GM20431 (cell line): ENCODE data around the gene PLEKHA8.

ENCODE experiments used
- in situ Hi-C: fragments of 300-500 bp; cut with MseI, MboI; formaldehyde crosslinking; loops from one replicate; pipeline ENCODE4 v1.15.0; 2020; ENCODE audit warnings: low sequenced_read_pairs; ENCODE audit not compliant: unreplicated experiment

Gene PLEKHA8

GRCh38 chr7:30139836-30140384 lies 111.7 kb downstream of the PLEKHA8 start:
- in situ Hi-C loops = no loop called here

GRCh38 chr7:30140456-30140855 lies 112.2 kb downstream of the PLEKHA8 start:
- in situ Hi-C loops = no loop called here

- in situ Hi-C loops = no loop called here
Measured at GRCh38 chr7:30142710-30143109, 114.5 kb downstream of the PLEKHA8 start.

- in situ Hi-C loops = no loop called here
Measured at GRCh38 chr7:30143748-30144251, 115.6 kb downstream of the PLEKHA8 start.

- in situ Hi-C loops = no loop called here
Measured at GRCh38 chr7:30144657-30145306, 116.6 kb downstream of the PLEKHA8 start.

GRCh38 chr7:30145426-30145970 lies 117.3 kb downstream of the PLEKHA8 start:
- in situ Hi-C loops = no loop called here

- in situ Hi-C loops = no loop called here
Measured at GRCh38 chr7:30146127-30146612, 118.0 kb downstream of the PLEKHA8 start.

GRCh38 chr7:30147223-30147622 lies 119.0 kb downstream of the PLEKHA8 start:
- in situ Hi-C loops = no loop called here

GRCh38 chr7:30147785-30148184 lies 119.6 kb downstream of the PLEKHA8 start:
- in situ Hi-C loops = no loop called here

- in situ Hi-C loops = no loop called here
Measured at GRCh38 chr7:30148426-30148825, 120.2 kb downstream of the PLEKHA8 start.

- in situ Hi-C loops = no loop called here
Measured at GRCh38 chr7:30148951-30149459, 120.8 kb downstream of the PLEKHA8 start.

- in situ Hi-C loops = loop anchor here (25.0 kb wide), 1 partner anchor 288 kb away; no protein-coding TSS in a partner anchor
Measured at GRCh38 chr7:30149640-30150272, 121.5 kb downstream of the PLEKHA8 start.

- in situ Hi-C loops = loop anchor here (25.0 kb wide), 1 partner anchor 287 kb away; no protein-coding TSS in a partner anchor
Measured at GRCh38 chr7:30150711-30151110, 122.5 kb downstream of the PLEKHA8 start.

GRCh38 chr7:30154111-30154587 lies 125.9 kb downstream of the PLEKHA8 start:
- in situ Hi-C loops = loop anchor here (25.0 kb wide), 1 partner anchor 283 kb away; no protein-coding TSS in a partner anchor

- in situ Hi-C loops = loop anchor here (25.0 kb wide), 1 partner anchor 282 kb away; no protein-coding TSS in a partner anchor
Measured at GRCh38 chr7:30155481-30155880, 127.3 kb downstream of the PLEKHA8 start.

- in situ Hi-C loops = loop anchor here (25.0 kb wide), 1 partner anchor 280 kb away; no protein-coding TSS in a partner anchor
Measured at GRCh38 chr7:30157204-30157603, 129.0 kb downstream of the PLEKHA8 start.

GRCh38 chr7:30159163-30159562 lies 131.0 kb downstream of the PLEKHA8 start:
- in situ Hi-C loops = loop anchor here (25.0 kb wide), 1 partner anchor 278 kb away; no protein-coding TSS in a partner anchor

- in situ Hi-C loops = loop anchor here (25.0 kb wide), 1 partner anchor 278 kb away; no protein-coding TSS in a partner anchor
Measured at GRCh38 chr7:30159698-30160143, 131.5 kb downstream of the PLEKHA8 start.

- in situ Hi-C loops = loop anchor here (25.0 kb wide), 1 partner anchor 277 kb away; no protein-coding TSS in a partner anchor
Measured at GRCh38 chr7:30160329-30160728, 132.1 kb downstream of the PLEKHA8 start.

- in situ Hi-C loops = loop anchor here (25.0 kb wide), 1 partner anchor 275 kb away; no protein-coding TSS in a partner anchor
Measured at GRCh38 chr7:30162133-30162532, 133.9 kb downstream of the PLEKHA8 start.
